GM19468 (cell line): Measurements from ENCODE around the gene NDUFB1.

Source experiments
- ATAC-seq: cut with Tn5 transposase; IDR thresholded peaks from one replicate; pipeline ENCODE4 v1.9.1; 2021; ENCODE audit warnings: mild to moderate bottlenecking, moderate library complexity, moderate number of reproducible peaks; ENCODE audit not compliant: unreplicated experiment; ENCODE audit errors: extremely low read depth

Gene NDUFB1

GRCh38 chr14:92121670-92122350 lies at the start of gene NDUFB1, which contains the start of gene CPSF2:
NDUFB1 (minus strand) TSS chr14:92121706; CDS start chr14:92117637, 4,069 bp downstream.
CPSF2 (plus strand) TSS chr14:92121969; CDS start chr14:92130985, 9,016 bp downstream.
- peak; percentile 54 for ATAC-seq

- no peak for ATAC-seq
Observed at GRCh38 chr14:92164958-92165357, 43.5 kb upstream of the NDUFB1 start.

DNA sequence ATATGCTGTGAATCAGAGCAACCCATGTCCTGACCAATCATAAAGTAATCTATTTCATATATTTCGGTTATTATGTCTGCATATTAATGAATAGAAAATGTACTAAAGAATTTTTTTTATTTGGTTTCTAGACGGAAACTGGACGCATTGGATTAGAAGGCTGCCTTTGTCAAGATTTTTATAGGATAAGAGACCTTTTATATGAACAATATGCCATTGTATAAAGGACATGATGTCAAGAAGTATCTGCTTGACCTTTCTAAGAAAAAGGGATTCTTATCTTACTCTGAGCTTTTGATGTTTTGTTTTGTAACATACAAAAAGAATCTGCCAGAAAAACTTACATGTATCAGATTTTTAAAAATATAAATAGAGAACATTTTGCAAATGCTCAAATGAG lies 40.0 kb upstream of the NDUFB1 start:
- ATAC-seq: no peak

DNA sequence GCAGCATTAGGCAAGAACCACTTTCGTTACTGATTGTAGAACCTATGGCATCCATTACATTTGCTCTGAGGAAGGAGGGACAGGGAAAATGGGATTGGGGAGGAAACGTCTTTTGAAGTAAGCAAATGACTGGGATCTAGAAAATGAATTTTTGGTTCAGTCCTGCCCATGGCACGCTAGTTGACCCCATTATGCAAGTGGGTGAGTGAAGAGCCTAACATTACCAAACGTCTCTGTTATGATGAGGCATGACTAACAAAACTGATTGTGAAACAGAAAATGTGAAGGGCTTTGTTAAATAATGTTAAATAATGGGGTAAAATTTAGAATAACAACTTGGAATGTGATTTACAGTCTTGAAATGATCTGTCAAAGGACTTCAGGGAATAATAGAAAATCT lies 39.1 kb upstream of the NDUFB1 start:
- no peak for ATAC-seq

- ATAC-seq: no peak
Observed at GRCh38 chr14:92154283-92154942, 32.9 kb upstream of the NDUFB1 start.

- no peak for ATAC-seq
Observed at GRCh38 chr14:92153581-92153980, 32.1 kb upstream of the NDUFB1 start.

DNA sequence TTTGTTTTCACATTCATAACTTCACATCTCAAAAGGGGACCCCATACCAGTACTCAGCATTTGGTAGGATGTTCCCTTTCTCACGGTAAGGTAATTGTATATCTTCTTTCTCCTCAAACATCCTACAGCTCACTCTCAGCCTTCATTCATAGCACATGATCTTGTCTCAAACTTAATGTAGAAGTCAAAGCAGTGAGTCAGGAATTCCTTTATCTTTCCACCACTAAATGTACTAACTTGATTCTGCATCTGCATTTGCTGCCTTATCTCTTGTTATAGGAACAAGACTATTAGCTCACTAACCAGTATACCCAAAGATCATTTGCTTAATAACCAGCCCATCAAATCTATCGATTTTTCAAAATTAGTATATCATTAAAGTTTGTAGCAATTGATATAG lies 23.2 kb upstream of the NDUFB1 start:
- no peak for ATAC-seq

DNA sequence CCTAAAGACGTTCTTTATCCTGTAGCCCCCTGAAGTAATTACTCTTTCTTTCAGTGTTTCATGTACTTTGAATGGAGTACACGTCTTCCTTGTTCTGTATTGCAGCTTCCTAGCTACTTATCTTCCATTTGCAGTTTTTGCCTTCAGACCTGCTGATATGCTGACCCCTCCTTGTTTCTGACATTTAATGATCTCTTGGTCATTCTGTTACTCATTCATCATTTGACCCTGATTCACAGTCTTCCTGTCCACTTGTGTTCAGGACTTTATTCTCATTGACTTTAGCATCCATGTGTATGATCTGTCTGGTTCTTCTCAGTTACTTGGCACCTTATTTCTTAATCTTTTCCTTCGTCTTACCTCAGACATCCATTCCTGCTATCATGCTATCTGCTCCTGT lies 22.5 kb upstream of the NDUFB1 start:
- no peak for ATAC-seq

GRCh38 chr14:92143309-92143708 lies 21.8 kb upstream of the NDUFB1 start:
- ATAC-seq: no peak

- ATAC-seq: no peak
Observed at GRCh38 chr14:92135269-92135668, 13.8 kb upstream of the NDUFB1 start.

DNA sequence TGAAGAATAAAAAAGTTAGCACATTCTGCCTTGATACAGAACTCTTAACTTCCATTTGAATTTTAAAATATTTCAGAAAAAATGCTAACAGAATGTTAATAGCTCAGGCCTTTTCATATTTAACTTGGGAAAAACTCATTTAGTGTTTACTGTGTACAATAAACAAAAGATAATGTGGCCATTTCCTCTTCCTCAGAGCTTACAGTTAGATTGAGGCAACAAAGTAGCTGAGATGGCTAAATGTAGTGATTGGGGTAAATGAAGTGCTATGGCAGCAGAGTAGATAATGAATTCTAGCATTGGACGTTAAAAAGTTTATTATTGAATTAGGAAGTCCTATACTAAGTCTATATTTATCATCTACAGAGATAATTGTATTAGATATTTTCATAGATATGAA lies 12.9 kb upstream of the NDUFB1 start:
- no peak for ATAC-seq

- ATAC-seq: no peak
Observed at GRCh38 chr14:92122761-92123160, 1.3 kb upstream of the NDUFB1 start.

GRCh38 chr14:92122351-92122677 lies 808 bp upstream of the NDUFB1 start:
- no peak for ATAC-seq

GRCh38 chr14:92121207-92121669 lies 268 bp downstream of the NDUFB1 start:
- no peak for ATAC-seq

- ATAC-seq: no peak
Observed at GRCh38 chr14:92109490-92109889, 12.0 kb downstream of the NDUFB1 start.

DNA sequence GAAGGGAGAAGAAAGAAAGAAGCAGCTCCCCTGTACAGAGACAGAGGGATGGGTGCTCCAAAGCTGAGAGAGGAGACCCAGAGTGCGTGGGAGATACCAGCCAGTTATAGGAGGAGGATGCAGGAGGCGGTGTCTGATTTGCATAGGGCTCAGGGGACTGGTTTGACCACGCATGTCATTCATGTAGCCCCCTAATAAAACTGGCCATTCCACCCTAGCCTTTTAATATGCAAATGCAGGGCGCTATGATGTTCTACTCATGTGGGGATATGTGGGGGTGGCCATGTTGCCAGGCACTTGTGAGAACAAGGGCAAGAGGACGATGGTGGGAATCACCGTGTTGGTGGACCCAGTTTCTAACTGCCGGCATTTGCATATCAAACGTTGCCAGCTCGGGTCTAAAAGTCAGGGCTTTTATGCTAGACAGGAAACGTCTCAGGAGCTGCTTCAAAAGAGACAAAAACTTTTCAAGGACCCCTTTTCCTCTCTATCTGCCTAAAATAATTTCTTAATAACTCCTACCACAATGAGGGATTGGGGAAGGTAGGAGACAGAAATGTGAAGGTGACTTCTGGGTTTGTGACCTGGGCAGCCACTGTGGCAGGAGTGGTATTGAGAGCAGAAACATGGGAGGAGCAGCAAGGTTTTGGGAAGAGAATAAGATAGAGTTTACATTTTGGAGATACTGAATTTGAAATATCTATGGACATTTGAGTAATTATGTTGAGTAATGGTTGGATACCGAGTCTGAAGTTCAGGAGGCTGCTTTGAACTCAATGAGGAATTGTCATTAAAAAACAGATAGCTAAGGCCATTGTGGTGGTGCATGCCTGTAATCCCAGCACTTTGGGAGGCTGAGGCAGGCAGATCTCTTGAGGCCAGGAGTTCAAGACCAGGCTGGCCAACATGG lies 12.9 kb downstream of the NDUFB1 start:
- ATAC-seq: no peak

GRCh38 chr14:92106143-92106926 lies 15.2 kb downstream of the NDUFB1 start, which contains the start of gene ATXN3:
ATXN3 (minus strand) TSS chr14:92106582; CDS start chr14:92106552, 30 bp downstream.
- ATAC-seq: peak; percentile 60

- ATAC-seq: no peak
Observed at GRCh38 chr14:92105893-92106142, 15.7 kb downstream of the NDUFB1 start.

- no peak for ATAC-seq
Observed at GRCh38 chr14:92105073-92105892, 16.2 kb downstream of the NDUFB1 start.
